ENCODE data around the gene EDEM3. TPM values are rescaled to one million over a fixed set of nuclear protein-coding genes. Genes with fewer than 3 reads are reported as not detected.

EDEM3 gene
- total RNA-seq, 1 experiment from 2014 or later, result 14.5 TPM

DNA sequence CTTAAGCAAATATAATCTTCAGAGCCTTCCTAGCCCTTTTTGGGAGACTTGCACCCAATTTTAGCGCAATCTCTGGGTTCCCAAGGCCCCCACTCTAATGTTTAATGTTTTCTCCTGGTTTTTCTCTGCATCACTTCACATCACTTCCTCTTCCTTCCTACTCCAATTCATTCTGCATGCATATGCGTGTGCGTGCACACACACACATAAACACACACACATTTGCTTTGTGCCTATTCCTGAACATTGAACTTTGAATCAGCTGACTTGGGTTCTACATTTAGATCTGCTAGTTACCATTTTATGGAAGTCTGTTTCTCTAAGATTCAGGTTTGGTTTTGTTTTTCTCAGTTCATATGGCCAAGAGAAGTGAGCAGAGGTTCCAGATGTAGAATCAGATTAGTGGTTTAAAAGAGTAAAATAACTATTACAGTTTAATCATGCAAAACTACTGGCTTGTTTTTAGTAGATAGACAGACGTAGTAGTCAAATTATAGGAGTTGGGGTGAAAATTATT, 7.4 kb upstream of the EDEM3 start:
- no peak for DNase-seq
- Histone ChIP-seq H3K9me2 (ENCODE audit: insufficient read depth) (no peaks in the 10 kb centered on the region), H3K27me3 (ENCODE audit: insufficient read depth, low read depth) (no peaks in the 10 kb centered on the region), H4K20me1 (ENCODE audit: insufficient read depth) (no peaks in the 10 kb centered on the region), H2AFZ (no peak overlapping the region), H3K36me3 (ENCODE audit: low read depth) (no peaks in the 10 kb centered on the region), H3K9me3 (ENCODE audit: insufficient read depth, low read depth) (no peaks in the 10 kb centered on the region), H3K4me3 (no peak overlapping the region), H3K4me1 (replicated peaks; ENCODE audit: insufficient read depth) (no peaks in the 10 kb centered on the region), H3K79me2 (ENCODE audit: low read depth) (no peaks in the 10 kb centered on the region), H3K4me2 (no peak overlapping the region), H3K27ac (no peak overlapping the region), H3F3A (ENCODE audit: insufficient read depth, low read depth) (no peaks in the 10 kb centered on the region)
- ChIA-PET POLR2A (ENCODE audit: unreplicated experiment) (interaction anchor here (0.6 kb wide), 1 partner anchor 901 kb away, joined by 5 read pairs; no protein-coding TSS in a partner anchor), CTCF (no interaction called here)
- BruUV-seq (replicated peaks), result no TSS peak
- TF ChIP-seq EZH2 (IDR thresholded peaks at IDR 0.05; ENCODE audit: low read depth), result no peak
- TF ChIP-seq, protein P1, sequence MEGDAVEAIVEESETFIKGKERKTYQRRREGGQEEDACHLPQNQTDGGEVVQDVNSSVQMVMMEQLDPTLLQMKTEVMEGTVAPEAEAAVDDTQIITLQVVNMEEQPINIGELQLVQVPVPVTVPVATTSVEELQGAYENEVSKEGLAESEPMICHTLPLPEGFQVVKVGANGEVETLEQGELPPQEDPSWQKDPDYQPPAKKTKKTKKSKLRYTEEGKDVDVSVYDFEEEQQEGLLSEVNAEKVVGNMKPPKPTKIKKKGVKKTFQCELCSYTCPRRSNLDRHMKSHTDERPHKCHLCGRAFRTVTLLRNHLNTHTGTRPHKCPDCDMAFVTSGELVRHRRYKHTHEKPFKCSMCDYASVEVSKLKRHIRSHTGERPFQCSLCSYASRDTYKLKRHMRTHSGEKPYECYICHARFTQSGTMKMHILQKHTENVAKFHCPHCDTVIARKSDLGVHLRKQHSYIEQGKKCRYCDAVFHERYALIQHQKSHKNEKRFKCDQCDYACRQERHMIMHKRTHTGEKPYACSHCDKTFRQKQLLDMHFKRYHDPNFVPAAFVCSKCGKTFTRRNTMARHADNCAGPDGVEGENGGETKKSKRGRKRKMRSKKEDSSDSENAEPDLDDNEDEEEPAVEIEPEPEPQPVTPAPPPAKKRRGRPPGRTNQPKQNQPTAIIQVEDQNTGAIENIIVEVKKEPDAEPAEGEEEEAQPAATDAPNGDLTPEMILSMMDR (conservative IDR thresholded peaks at IDR 0.05), result no peak
- intact Hi-C loops (cut with micrococcal nuclease; ENCODE audit: unreplicated experiment), result no loop called here

GRCh38 chr1:184759651-184760050, 5.0 kb upstream of the EDEM3 start:
- Histone ChIP-seq H3K9me3 (ENCODE audit: insufficient read depth, low read depth) (no peaks in the 10 kb centered on the region), H3K27me3 (ENCODE audit: insufficient read depth, low read depth) (no peaks in the 10 kb centered on the region), H2AFZ (no peak overlapping the region), H3F3A (ENCODE audit: insufficient read depth, low read depth) (peaks cover 11% of the 10 kb centered on the region), H3K4me2 (no peak overlapping the region), H3K79me2 (ENCODE audit: low read depth) (no peaks in the 10 kb centered on the region), H3K27ac (no peak overlapping the region), H3K4me1 (replicated peaks; ENCODE audit: insufficient read depth) (peaks cover 9% of the 10 kb centered on the region), H3K36me3 (ENCODE audit: low read depth) (no peaks in the 10 kb centered on the region), H3K4me3 (no peak overlapping the region), H4K20me1 (ENCODE audit: insufficient read depth) (no peaks in the 10 kb centered on the region), H3K9me2 (ENCODE audit: insufficient read depth) (no peaks in the 10 kb centered on the region)
- no TSS peak for BruUV-seq (replicated peaks)
- TF ChIP-seq EZH2 (IDR thresholded peaks at IDR 0.05; ENCODE audit: low read depth), result no peak
- TF ChIP-seq, protein P1 (conservative IDR thresholded peaks at IDR 0.05), result no peak
- CTCF ChIA-PET, result no interaction called here
- no peak for DNase-seq
- POLR2A ChIA-PET (ENCODE audit: unreplicated experiment), result no interaction called here
- intact Hi-C loops (cut with micrococcal nuclease; ENCODE audit: unreplicated experiment), result no loop called here

- Histone ChIP-seq H3K36me3 (ENCODE audit: low read depth) (no peaks in the 10 kb centered on the region), H3K27ac (no peak overlapping the region), H3K27me3 (ENCODE audit: insufficient read depth, low read depth) (no peaks in the 10 kb centered on the region), H3K79me2 (ENCODE audit: low read depth) (peaks cover 2% of the 10 kb centered on the region; the same call in 1 of the 2 replicates), H3K4me3 (no peak overlapping the region), H4K20me1 (ENCODE audit: insufficient read depth) (no peaks in the 10 kb centered on the region), H3K4me2 (no peak overlapping the region), H2AFZ (no peak overlapping the region), H3F3A (ENCODE audit: insufficient read depth, low read depth) (peaks cover 14% of the 10 kb centered on the region), H3K4me1 (replicated peaks; ENCODE audit: insufficient read depth) (peaks cover 9% of the 10 kb centered on the region), H3K9me3 (ENCODE audit: insufficient read depth, low read depth) (no peaks in the 10 kb centered on the region), H3K9me2 (ENCODE audit: insufficient read depth) (no peaks in the 10 kb centered on the region)
- no peak for DNase-seq
- ChIA-PET POLR2A (ENCODE audit: unreplicated experiment) (no interaction called here), CTCF (no interaction called here)
- TF ChIP-seq, protein P1 (conservative IDR thresholded peaks at IDR 0.05), result no peak
- TF ChIP-seq EZH2 (IDR thresholded peaks at IDR 0.05; ENCODE audit: low read depth), result no peak
- intact Hi-C loops (cut with micrococcal nuclease; ENCODE audit: unreplicated experiment), result no loop called here
- BruUV-seq (replicated peaks), result no TSS peak
These were observed 4.5 kb upstream of the EDEM3 start for GRCh38 chr1:184759112-184759511.
